Measurements from ENCODE around the gene GABRA4.

The GABRA4 gene

DNA sequence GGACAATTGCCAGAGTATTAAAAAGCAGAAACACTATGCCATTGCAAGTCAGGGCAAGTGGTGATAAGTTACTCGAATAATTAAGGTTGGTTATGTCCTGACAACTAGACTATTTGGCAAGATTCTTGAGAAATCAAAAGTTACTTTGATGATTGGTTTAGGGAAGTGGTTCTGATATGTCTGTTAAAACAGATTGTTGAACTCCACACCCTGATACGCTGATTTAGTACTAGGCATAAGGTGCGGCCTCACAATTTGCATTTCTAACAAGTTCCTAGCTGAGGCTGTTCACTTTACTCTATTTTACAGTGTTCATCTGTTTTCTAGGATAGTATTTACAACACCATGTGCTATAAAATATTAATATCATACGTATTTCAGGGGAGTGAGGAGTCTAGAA is 12.5 kb downstream of the GABRA4 start:
- H3K4me1 ChIP-seq (ENCODE audit: control insufficient read depth, insufficient read depth, low read length, poor library complexity, severe bottlenecking), result no peaks in the 10 kb centered on the region
- DNase-seq, result no peak
- no peaks in the 10 kb centered on the region for H3K36me3 ChIP-seq (ENCODE audit: control insufficient read depth, insufficient read depth, low read length)
- H3K9me3 ChIP-seq (ENCODE audit: control insufficient read depth, low read length), result no peaks in the 10 kb centered on the region
- H3K4me3 ChIP-seq (ENCODE audit: insufficient read depth, low read depth, low read length, poor library complexity, severe bottlenecking), result no peak overlapping the region
- H3K27ac ChIP-seq (ENCODE audit: insufficient read depth, low read length, poor library complexity, severe bottlenecking), result no peak overlapping the region
- H3K27me3 ChIP-seq (replicated peaks; ENCODE audit: control insufficient read depth, insufficient read depth, low read length, poor library complexity, severe bottlenecking), result peaks cover 2% of the 10 kb centered on the region

- Histone ChIP-seq H3K4me1 (ENCODE audit: control insufficient read depth, insufficient read depth, low read length, poor library complexity, severe bottlenecking) (no peaks in the 10 kb centered on the region), H3K27me3 (replicated peaks; ENCODE audit: control insufficient read depth, insufficient read depth, low read length, poor library complexity, severe bottlenecking) (peaks cover 2% of the 10 kb centered on the region)
These were observed 13.7 kb downstream of the GABRA4 start for GRCh38 chr4:46979726-46980125.

DNA sequence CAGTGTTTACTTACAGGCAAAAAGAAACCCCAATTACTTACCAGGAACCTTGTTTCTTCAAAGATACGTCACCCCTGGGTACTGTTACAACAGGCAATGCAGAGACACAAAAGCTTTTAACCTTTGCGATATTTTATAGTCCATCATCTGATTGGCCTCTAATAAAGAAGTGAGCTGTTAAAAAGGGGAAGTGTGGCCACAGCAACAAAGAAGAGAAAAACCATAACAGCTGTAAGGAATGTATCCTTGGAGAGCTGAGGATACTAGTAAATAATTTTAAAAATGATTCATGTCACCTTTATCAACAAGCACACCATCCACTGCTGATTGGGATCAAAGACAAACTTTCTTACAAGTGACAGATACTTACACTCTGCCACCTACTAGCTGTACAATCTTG is 14.1 kb downstream of the GABRA4 start:
- H3K27ac ChIP-seq (ENCODE audit: insufficient read depth, low read length, poor library complexity, severe bottlenecking), result no peak overlapping the region
- no peak overlapping the region for H3K4me3 ChIP-seq (ENCODE audit: insufficient read depth, low read depth, low read length, poor library complexity, severe bottlenecking)
- no peak for DNase-seq
- H3K27me3 ChIP-seq (replicated peaks; ENCODE audit: control insufficient read depth, insufficient read depth, low read length, poor library complexity, severe bottlenecking), result peaks cover 2% of the 10 kb centered on the region
- no peaks in the 10 kb centered on the region for H3K4me1 ChIP-seq (ENCODE audit: control insufficient read depth, insufficient read depth, low read length, poor library complexity, severe bottlenecking)
- H3K36me3 ChIP-seq (ENCODE audit: control insufficient read depth, insufficient read depth, low read length), result no peaks in the 10 kb centered on the region
- no peaks in the 10 kb centered on the region for H3K9me3 ChIP-seq (ENCODE audit: control insufficient read depth, low read length)

More at GRCh38 chr4:46979726-46980125, 13.7 kb downstream of the GABRA4 start:
- DNase-seq, result no peak
- H3K27ac ChIP-seq (ENCODE audit: insufficient read depth, low read length, poor library complexity, severe bottlenecking), result no peak overlapping the region
- H3K36me3 ChIP-seq (ENCODE audit: control insufficient read depth, insufficient read depth, low read length), result no peaks in the 10 kb centered on the region
- H3K4me3 ChIP-seq (ENCODE audit: insufficient read depth, low read depth, low read length, poor library complexity, severe bottlenecking), result no peak overlapping the region
- no peaks in the 10 kb centered on the region for H3K9me3 ChIP-seq (ENCODE audit: control insufficient read depth, low read length)

DNA sequence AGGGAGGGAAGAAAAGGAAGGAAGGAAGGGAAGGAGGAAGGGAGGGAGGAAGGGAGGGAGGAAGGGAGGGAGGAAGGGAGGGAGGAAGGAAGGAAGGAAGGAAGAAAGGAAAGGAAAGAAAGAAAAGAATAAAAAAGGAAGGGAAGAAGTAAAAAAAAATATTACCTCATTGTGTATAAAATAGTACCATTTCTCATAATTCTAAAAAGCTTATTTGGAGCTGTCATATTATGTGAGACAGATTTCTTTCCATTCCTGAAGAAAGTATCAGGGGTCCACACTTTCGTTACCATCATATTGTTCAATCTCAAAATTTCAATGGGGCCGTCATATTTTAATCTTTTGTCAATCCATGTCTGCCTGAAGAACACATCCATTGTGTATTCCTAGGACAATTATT is 16.1 kb downstream of the GABRA4 start:
- Histone ChIP-seq H3K4me1 (ENCODE audit: control insufficient read depth, insufficient read depth, low read length, poor library complexity, severe bottlenecking) (no peaks in the 10 kb centered on the region), H3K36me3 (ENCODE audit: control insufficient read depth, insufficient read depth, low read length) (no peaks in the 10 kb centered on the region), H3K9me3 (ENCODE audit: control insufficient read depth, low read length) (no peaks in the 10 kb centered on the region), H3K27ac (ENCODE audit: insufficient read depth, low read length, poor library complexity, severe bottlenecking) (no peak overlapping the region), H3K4me3 (ENCODE audit: insufficient read depth, low read depth, low read length, poor library complexity, severe bottlenecking) (no peak overlapping the region), H3K27me3 (replicated peaks; ENCODE audit: control insufficient read depth, insufficient read depth, low read length, poor library complexity, severe bottlenecking) (peaks cover 2% of the 10 kb centered on the region)
- DNase-seq, result no peak

DNA sequence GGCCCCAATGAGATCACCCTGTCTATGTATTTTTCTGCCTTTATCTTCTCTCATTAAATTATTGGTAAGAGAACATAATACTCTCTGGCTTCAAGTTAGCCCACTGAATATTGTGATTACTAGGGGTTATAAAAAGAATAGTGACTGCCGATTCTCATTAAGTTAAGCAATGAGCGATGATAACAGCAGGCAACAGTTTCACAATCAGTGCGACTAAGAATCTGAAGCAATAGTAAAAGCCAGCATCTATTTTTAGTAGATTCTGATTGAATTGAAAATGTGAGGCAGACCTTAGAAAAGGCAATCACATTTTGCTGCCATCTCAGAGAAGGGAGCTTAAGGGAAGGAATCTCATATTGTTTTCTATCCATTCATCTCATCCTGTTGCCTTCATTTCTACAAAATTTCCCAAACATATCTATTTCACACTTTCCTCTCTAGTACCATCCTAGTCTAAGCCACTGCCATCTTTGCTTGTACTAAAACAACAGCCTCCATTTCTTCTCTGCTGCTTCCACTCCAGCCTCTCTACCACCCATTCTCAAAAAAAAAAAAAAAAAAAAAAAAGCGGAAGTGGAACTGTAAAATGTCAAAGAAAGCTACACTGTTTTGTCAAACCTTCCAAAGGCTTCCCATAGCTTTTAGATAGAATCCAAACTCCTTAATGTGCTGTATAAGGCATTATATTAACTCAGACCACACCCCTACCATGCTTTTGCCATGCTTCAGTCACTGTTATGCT is 17.4 kb downstream of the GABRA4 start:
- Histone ChIP-seq H3K27me3 (replicated peaks; ENCODE audit: control insufficient read depth, insufficient read depth, low read length, poor library complexity, severe bottlenecking) (peaks cover 2% of the 10 kb centered on the region), H3K27ac (ENCODE audit: insufficient read depth, low read length, poor library complexity, severe bottlenecking) (no peak overlapping the region), H3K9me3 (ENCODE audit: control insufficient read depth, low read length) (no peaks in the 10 kb centered on the region), H3K4me3 (ENCODE audit: insufficient read depth, low read depth, low read length, poor library complexity, severe bottlenecking) (no peak overlapping the region), H3K36me3 (ENCODE audit: control insufficient read depth, insufficient read depth, low read length) (no peaks in the 10 kb centered on the region), H3K4me1 (ENCODE audit: control insufficient read depth, insufficient read depth, low read length, poor library complexity, severe bottlenecking) (no peaks in the 10 kb centered on the region)
- no peak for DNase-seq

GRCh38 chr4:46974891-46975543 is 18.4 kb downstream of the GABRA4 start:
- H3K4me1 ChIP-seq (ENCODE audit: control insufficient read depth, insufficient read depth, low read length, poor library complexity, severe bottlenecking), result no peaks in the 10 kb centered on the region
- H3K4me3 ChIP-seq (ENCODE audit: insufficient read depth, low read depth, low read length, poor library complexity, severe bottlenecking), result no peak overlapping the region
- H3K36me3 ChIP-seq (ENCODE audit: control insufficient read depth, insufficient read depth, low read length), result no peaks in the 10 kb centered on the region
- no peaks in the 10 kb centered on the region for H3K9me3 ChIP-seq (ENCODE audit: control insufficient read depth, low read length)
- peaks cover 2% of the 10 kb centered on the region for H3K27me3 ChIP-seq (replicated peaks; ENCODE audit: control insufficient read depth, insufficient read depth, low read length, poor library complexity, severe bottlenecking)
- no peak overlapping the region for H3K27ac ChIP-seq (ENCODE audit: insufficient read depth, low read length, poor library complexity, severe bottlenecking)
- DNase-seq, result no peak

DNA sequence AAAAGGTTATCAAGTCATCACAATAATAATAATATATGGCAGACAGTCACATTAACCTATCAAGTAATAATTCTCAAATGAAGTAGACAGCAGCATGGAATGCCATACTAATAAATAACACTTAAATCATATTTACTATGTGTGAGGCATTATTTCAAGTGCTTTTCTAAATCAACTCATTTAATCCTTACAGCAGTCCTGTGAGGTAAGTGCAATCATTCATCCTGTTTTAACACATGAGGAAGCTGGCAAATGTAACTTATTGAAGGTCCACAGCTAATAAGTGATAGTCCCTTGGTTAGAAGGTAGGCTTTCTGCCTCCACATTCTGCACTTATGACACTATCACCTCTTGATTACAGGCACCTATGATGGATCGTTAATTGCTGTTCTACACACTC is 24.5 kb downstream of the GABRA4 start:
- H3K27me3 ChIP-seq (replicated peaks; ENCODE audit: control insufficient read depth, insufficient read depth, low read length, poor library complexity, severe bottlenecking), result no peaks in the 10 kb centered on the region
- H3K36me3 ChIP-seq (ENCODE audit: control insufficient read depth, insufficient read depth, low read length), result no peaks in the 10 kb centered on the region
- no peak overlapping the region for H3K27ac ChIP-seq (ENCODE audit: insufficient read depth, low read length, poor library complexity, severe bottlenecking)
- H3K9me3 ChIP-seq (ENCODE audit: control insufficient read depth, low read length), result no peaks in the 10 kb centered on the region
- no peak overlapping the region for H3K4me3 ChIP-seq (ENCODE audit: insufficient read depth, low read depth, low read length, poor library complexity, severe bottlenecking)
- DNase-seq, result no peak
- no peaks in the 10 kb centered on the region for H3K4me1 ChIP-seq (ENCODE audit: control insufficient read depth, insufficient read depth, low read length, poor library complexity, severe bottlenecking)

GRCh38 chr4:46967631-46968030 is 25.8 kb downstream of the GABRA4 start:
- H3K4me1 ChIP-seq (ENCODE audit: control insufficient read depth, insufficient read depth, low read length, poor library complexity, severe bottlenecking), result no peaks in the 10 kb centered on the region
- no peaks in the 10 kb centered on the region for H3K27me3 ChIP-seq (replicated peaks; ENCODE audit: control insufficient read depth, insufficient read depth, low read length, poor library complexity, severe bottlenecking)
- no peaks in the 10 kb centered on the region for H3K9me3 ChIP-seq (ENCODE audit: control insufficient read depth, low read length)
- no peak overlapping the region for H3K27ac ChIP-seq (ENCODE audit: insufficient read depth, low read length, poor library complexity, severe bottlenecking)
- H3K4me3 ChIP-seq (ENCODE audit: insufficient read depth, low read depth, low read length, poor library complexity, severe bottlenecking), result no peak overlapping the region
- H3K36me3 ChIP-seq (ENCODE audit: control insufficient read depth, insufficient read depth, low read length), result no peaks in the 10 kb centered on the region
- no peak for DNase-seq

- H3K4me3 ChIP-seq (ENCODE audit: insufficient read depth, low read depth, low read length, poor library complexity, severe bottlenecking), result no peak overlapping the region
- H3K27me3 ChIP-seq (replicated peaks; ENCODE audit: control insufficient read depth, insufficient read depth, low read length, poor library complexity, severe bottlenecking), result no peaks in the 10 kb centered on the region
- H3K4me1 ChIP-seq (ENCODE audit: control insufficient read depth, insufficient read depth, low read length, poor library complexity, severe bottlenecking), result no peaks in the 10 kb centered on the region
- H3K36me3 ChIP-seq (ENCODE audit: control insufficient read depth, insufficient read depth, low read length), result no peaks in the 10 kb centered on the region
- no peaks in the 10 kb centered on the region for H3K9me3 ChIP-seq (ENCODE audit: control insufficient read depth, low read length)
- DNase-seq, result no peak
- H3K27ac ChIP-seq (ENCODE audit: insufficient read depth, low read length, poor library complexity, severe bottlenecking), result no peak overlapping the region
These were observed 34.5 kb downstream of the GABRA4 start for GRCh38 chr4:46958742-46959488.

DNA sequence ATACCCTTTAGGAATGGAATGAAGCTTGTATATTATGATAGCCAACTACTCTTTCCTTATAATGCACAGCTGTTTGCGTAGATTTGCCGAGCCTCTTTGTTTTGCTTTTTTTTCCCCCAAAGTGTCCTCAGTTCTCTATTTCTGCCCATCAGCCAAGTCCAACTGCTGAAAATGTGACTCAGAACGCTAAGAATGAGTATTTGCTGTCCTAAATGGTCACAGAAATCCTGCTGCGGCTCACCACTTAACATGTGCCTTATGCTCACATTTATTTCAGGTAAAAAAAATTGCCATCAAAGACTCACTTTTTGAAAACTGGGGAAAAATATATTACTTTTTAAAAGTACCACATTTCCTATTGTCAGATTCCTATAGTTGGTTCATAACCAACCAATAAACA is 36.9 kb downstream of the GABRA4 start:
- no peaks in the 10 kb centered on the region for H3K36me3 ChIP-seq (ENCODE audit: control insufficient read depth, insufficient read depth, low read length)
- H3K4me1 ChIP-seq (ENCODE audit: control insufficient read depth, insufficient read depth, low read length, poor library complexity, severe bottlenecking), result no peaks in the 10 kb centered on the region
- DNase-seq, result no peak
- H3K9me3 ChIP-seq (ENCODE audit: control insufficient read depth, low read length), result no peaks in the 10 kb centered on the region
- no peaks in the 10 kb centered on the region for H3K27me3 ChIP-seq (replicated peaks; ENCODE audit: control insufficient read depth, insufficient read depth, low read length, poor library complexity, severe bottlenecking)
- no peak overlapping the region for H3K4me3 ChIP-seq (ENCODE audit: insufficient read depth, low read depth, low read length, poor library complexity, severe bottlenecking)
- no peak overlapping the region for H3K27ac ChIP-seq (ENCODE audit: insufficient read depth, low read length, poor library complexity, severe bottlenecking)
